Liver (tissue), 9 donors: Measurements from ENCODE around the gene FAM89A. TPM values are rescaled to one million over a fixed set of nuclear protein-coding genes. Genes with fewer than 3 reads are reported as not detected.
"Not testable (repeated sequence)": the region's sequence is repeated elsewhere in the genome, so short reads cannot be mapped to it uniquely, and the experiment has no call there.

Source experiments
- DNase-seq: peaks from one replicate; pipeline ENCODE4 v3.0.0-alpha.2; 2017; ENCODE audit warnings: low spot score
- H3K27ac ChIP-seq, 2 donors: one replicate each; pipeline ENCODE4 v1.7.0; 2013; ENCODE audit warnings: inconsistent platforms in 2 of 2, low read length in 2 of 2, control low read depth in 1 of 2, low read depth in 1 of 2, mild to moderate bottlenecking in 1 of 2
- H3K27me3 ChIP-seq, 4 donors: one replicate each; pipeline versions ENCODE4 v1.6.1 to v1.7.0; 2013; ENCODE audit warnings: low read length in 3 of 4, inconsistent platforms in 1 of 4, mild to moderate bottlenecking in 1 of 4, moderate library complexity in 1 of 4; ENCODE audit not compliant: control insufficient read depth in 4 of 4, insufficient read depth in 4 of 4
- H3K36me3 ChIP-seq, 4 donors: one replicate each; pipeline versions ENCODE4 v1.6.1 to v1.7.0; 2013; ENCODE audit warnings: low read length in 3 of 4, mild to moderate bottlenecking in 3 of 4, low read depth in 1 of 4, moderate library complexity in 1 of 4; ENCODE audit not compliant: control insufficient read depth in 4 of 4, insufficient read depth in 3 of 4
- H3K4me1 ChIP-seq, 4 donors: one replicate each; pipeline versions ENCODE4 v1.6.1 to v1.7.0; 2013; ENCODE audit warnings: low read length in 3 of 4, mild to moderate bottlenecking in 3 of 4, moderate library complexity in 1 of 4; ENCODE audit not compliant: control insufficient read depth in 4 of 4, insufficient read depth in 4 of 4
- H3K4me3 ChIP-seq, 3 donors: one replicate each; pipeline versions ENCODE4 v1.6.1 to v1.7.0; 2013; ENCODE audit warnings: low read length in 3 of 3, control low read depth in 1 of 3, low read depth in 1 of 3, mild to moderate bottlenecking in 1 of 3
- H3K9ac ChIP-seq, 2 donors: one replicate each; pipeline ENCODE4 v1.7.0; 2013; ENCODE audit warnings: low read length in 2 of 2, mild to moderate bottlenecking in 2 of 2, moderate library complexity in 2 of 2, control low read depth in 1 of 2, low read depth in 1 of 2
- H3K9me3 ChIP-seq, 4 donors: one replicate each; pipeline versions ENCODE4 v1.6.1 to v1.7.0; 2013; ENCODE audit warnings: low read length in 3 of 4; ENCODE audit not compliant: control insufficient read depth in 4 of 4
- ATF3 ChIP-seq: IDR thresholded peaks from 2 replicates; pipeline ENCODE4 v1.6.1; 2016; ENCODE audit warnings: antibody characterized with exemption
- EGR1 ChIP-seq, 2 donors: IDR thresholded peaks; 2 replicates each; pipeline ENCODE4 v1.6.1; 2016 to 2018; ENCODE audit warnings: antibody characterized with exemption in 2 of 2, low read depth in 2 of 2
- GABPA ChIP-seq, 2 donors: IDR thresholded peaks in 1 of 2; conservative IDR thresholded peaks in 1 of 2; 2 replicates each; pipeline ENCODE4 v1.6.1; 2016; ENCODE audit warnings: antibody characterized with exemption in 2 of 2, mild to moderate bottlenecking in 1 of 2, moderate library complexity in 1 of 2
- JUND ChIP-seq, 2 donors: IDR thresholded peaks; 2 replicates each; pipeline ENCODE4 v1.6.1; 2016; ENCODE audit warnings: antibody characterized with exemption in 2 of 2
- NR2F2 ChIP-seq: IDR thresholded peaks from 2 replicates; pipeline ENCODE4 v1.6.1; 2016; ENCODE audit warnings: antibody characterized with exemption
- RAD21 ChIP-seq, 2 donors: IDR thresholded peaks; 2 replicates each; pipeline ENCODE4 v1.6.1; 2016; ENCODE audit warnings: antibody characterized with exemption in 2 of 2, mild to moderate bottlenecking in 2 of 2
- RXRA ChIP-seq, 2 donors: IDR thresholded peaks; 2 replicates each; pipeline ENCODE4 v1.6.1; 2017 to 2018; ENCODE audit warnings: antibody characterized with exemption in 2 of 2, mild to moderate bottlenecking in 1 of 2
- TAF1 ChIP-seq: conservative IDR thresholded peaks from 2 replicates; pipeline ENCODE4 v1.6.1; 2016; ENCODE audit warnings: antibody characterized with exemption, mild to moderate bottlenecking
- YY1 ChIP-seq: IDR thresholded peaks from 2 replicates; pipeline ENCODE4 v1.6.1; 2016; ENCODE audit warnings: antibody characterized with exemption, mild to moderate bottlenecking
- ZBTB33 ChIP-seq: IDR thresholded peaks from 2 replicates; pipeline ENCODE4 v1.6.1; 2016; ENCODE audit warnings: antibody characterized with exemption
- WGBS: extraction: QIAGEN DNeasy Blood & Tissue Kit; methylation state at CpG from one replicate; pipeline ENCODE4 v1.1.7; 2013; 5-methylcytosine and 5-hydroxymethylcytosine counted together
- polyA plus RNA-seq, 2 donors: library from polyadenylated mRNA; stranded (reverse) in 1 of 2; unstranded in 1 of 2; fragments of 200-250 nt in 1 of 2; fragments of >200 nt in 1 of 2; fragmentation: Nextera tagmentation in 1 of 2; extraction: Ambion mirVana in 1 of 2; gene quantifications; one replicate each; pipeline versions ENCODE4 v1.2.1 to v1.2.3, GENCODE V29; 2013 to 2015
- total RNA-seq, 2 donors: library from RNA; depleted of rRNA; stranded (reverse); fragments of >200 nt; gene quantifications; one replicate each; pipeline ENCODE4 v1.2.3, GENCODE V29; 2014
- donor health status: healthy.
- donor health status: healthy.
- donor health status: healthy.
- donor health status: healthy.
- donor health status: healthy.

FAM89A gene
- total and polyA plus RNA-seq, 4 donors = 5.3 to 8.8 (median 8.1) TPM

- H3K9ac ChIP-seq, H3K36me3 ChIP-seq, H3K27ac ChIP-seq, H3K27me3 ChIP-seq, H3K9me3 ChIP-seq, H3K4me1 ChIP-seq, DNase-seq, H3K4me3 ChIP-seq: not testable (repeated sequence)
- 82% methylated on average over 10 of the region's 10 CpGs for WGBS
Observed at GRCh38 chr1:230984622-230985515, 55.2 kb downstream of the FAM89A start.

GRCh38 chr1:230983811-230984210 is 56.2 kb downstream of the FAM89A start:
- no peaks in the 10 kb centered on the region for H3K9me3 ChIP-seq
- H3K9ac ChIP-seq = no peak overlapping the region
- H3K4me1 ChIP-seq = peaks cover 0 to 9% (median 8%) of the 10 kb centered on the region in 4 donors
- no peak overlapping the region for H3K4me3 ChIP-seq
- no peak overlapping the region for H3K27ac ChIP-seq
- TF ChIP-seq EGR1 (IDR thresholded peaks at IDR 0.05; ENCODE audit: low read depth in 2 of 2) (no peak), RAD21 (IDR thresholded peaks at IDR 0.05) (no peak), JUND (IDR thresholded peaks at IDR 0.05) (no peak)
- no peaks in the 10 kb centered on the region for H3K27me3 ChIP-seq
- peaks cover 0 to 3% (median 0%) of the 10 kb centered on the region in 4 donors for H3K36me3 ChIP-seq
- no peak for DNase-seq
- WGBS = 94% methylated on average over 5 of the region's 5 CpGs

- no peak for TF ChIP-seq GABPA (IDR thresholded peaks at IDR 0.05 in 1 of 2, conservative IDR thresholded peaks at IDR 0.05 in 1 of 2)
- TF ChIP-seq RXRA (IDR thresholded peaks at IDR 0.05) = no peak
- no peak for TF ChIP-seq EGR1 (IDR thresholded peaks at IDR 0.05; ENCODE audit: low read depth in 2 of 2)
- no peak for TF ChIP-seq NR2F2
- no peak for TF ChIP-seq JUND (IDR thresholded peaks at IDR 0.05)
- TF ChIP-seq ATF3 = no peak
- TF ChIP-seq RAD21 (IDR thresholded peaks at IDR 0.05) = no peak
- no peak for TF ChIP-seq TAF1
- TF ChIP-seq YY1 = no peak
- TF ChIP-seq ZBTB33 = no peak
- WGBS = 76% methylated on average over 4 of the region's 4 CpGs
- Histone ChIP-seq H3K27ac (no peak overlapping the region), H3K36me3 (peaks cover 0 to 3% (median 0%) of the 10 kb centered on the region in 4 donors), H3K27me3 (no peaks in the 10 kb centered on the region), H3K4me1 (peaks cover 0 to 11% (median 10%) of the 10 kb centered on the region in 4 donors), H3K4me3 (no peak overlapping the region), H3K9ac (no peak overlapping the region), H3K9me3 (no peaks in the 10 kb centered on the region)
- no peak for DNase-seq
Observed at GRCh38 chr1:230982696-230983095, 57.4 kb downstream of the FAM89A start.
